ENCODE results near the gene AK2. TPM values are rescaled to one million over a fixed set of nuclear protein-coding genes. Genes with fewer than 3 reads are reported as not detected.
"Not testable (repeated sequence)": the region's sequence is repeated elsewhere in the genome, so short reads cannot be mapped to it uniquely, and the experiment has no call there.

Gene AK2
- total RNA-seq, 2 experiments from 2014 or later, result 218 to 279 TPM

DNA sequence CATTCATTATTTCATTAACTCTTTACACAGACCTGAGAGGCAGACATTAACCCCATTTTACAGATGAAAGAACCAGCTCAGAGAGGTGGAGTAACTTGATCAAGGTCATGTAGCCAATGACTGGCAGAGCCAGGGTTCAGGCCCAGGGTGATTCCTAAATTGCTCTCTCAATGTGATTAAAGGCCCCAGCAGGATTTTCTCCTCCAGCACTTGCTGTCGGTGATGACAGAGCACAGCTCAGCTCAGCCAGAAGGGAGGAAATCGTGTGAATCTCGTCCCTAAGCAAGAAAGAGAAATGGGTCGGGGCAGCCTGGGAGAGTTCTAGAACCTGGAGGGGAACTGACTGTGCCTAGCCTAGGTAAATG lies 52.6 kb downstream of the AK2 start:
- no peak overlapping the region for H3K4me3 Mint-ChIP-seq
- CTCF ChIA-PET, result interaction anchor here (0.9 to 1.8 kb wide), 5 partner anchors 10 to 312 kb away, joined by 3 to 5 read pairs (median 3); no protein-coding TSS in a partner anchor
- no peaks in the 10 kb centered on the region for H3K27me3 Mint-ChIP-seq
- peaks cover 8% of the 10 kb centered on the region for H3K36me3 Mint-ChIP-seq
- H3K9me3 Mint-ChIP-seq (ENCODE audit: low read depth), result no peaks in the 10 kb centered on the region
- peaks cover 84% of the 10 kb centered on the region for H3K4me1 Mint-ChIP-seq
- no peak for ATAC-seq
- H3K27ac Mint-ChIP-seq, result peak overlapping the region; percentile 62
- no peak for DNase-seq

DNA sequence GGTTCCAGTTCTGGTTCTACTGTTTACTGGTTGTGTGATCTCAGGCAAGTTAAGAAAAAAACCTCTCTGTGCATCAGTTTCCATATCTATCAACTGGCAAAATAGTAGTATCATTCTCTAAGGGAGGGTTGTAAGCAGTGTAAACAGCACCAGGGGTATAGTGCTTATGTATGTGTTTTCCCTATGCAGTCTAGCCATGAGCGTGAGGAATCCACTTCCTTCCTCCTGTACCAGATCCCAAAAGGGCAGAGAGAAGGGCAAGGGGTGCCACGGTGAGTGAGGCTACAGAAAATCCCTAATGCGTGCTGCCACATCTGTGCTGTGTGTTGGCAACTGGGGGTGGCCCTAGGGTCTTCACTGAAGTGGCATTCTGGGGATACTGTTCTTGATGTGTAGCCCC lies 53.7 kb downstream of the AK2 start:
- H3K27ac Mint-ChIP-seq, result peak overlapping the region; percentile 76
- no peak overlapping the region for H3K4me3 Mint-ChIP-seq
- no peaks in the 10 kb centered on the region for H3K9me3 Mint-ChIP-seq (ENCODE audit: low read depth)
- CTCF ChIA-PET, result interaction anchor here (1.1 kb wide), 1 partner anchor 50 kb away, joined by 3 read pairs; no protein-coding TSS in a partner anchor
- peaks cover 8% of the 10 kb centered on the region for H3K36me3 Mint-ChIP-seq
- H3K4me1 Mint-ChIP-seq, result peaks cover 75% of the 10 kb centered on the region
- no peaks in the 10 kb centered on the region for H3K27me3 Mint-ChIP-seq
- ATAC-seq (no peak), DNase-seq (no peak)

DNA sequence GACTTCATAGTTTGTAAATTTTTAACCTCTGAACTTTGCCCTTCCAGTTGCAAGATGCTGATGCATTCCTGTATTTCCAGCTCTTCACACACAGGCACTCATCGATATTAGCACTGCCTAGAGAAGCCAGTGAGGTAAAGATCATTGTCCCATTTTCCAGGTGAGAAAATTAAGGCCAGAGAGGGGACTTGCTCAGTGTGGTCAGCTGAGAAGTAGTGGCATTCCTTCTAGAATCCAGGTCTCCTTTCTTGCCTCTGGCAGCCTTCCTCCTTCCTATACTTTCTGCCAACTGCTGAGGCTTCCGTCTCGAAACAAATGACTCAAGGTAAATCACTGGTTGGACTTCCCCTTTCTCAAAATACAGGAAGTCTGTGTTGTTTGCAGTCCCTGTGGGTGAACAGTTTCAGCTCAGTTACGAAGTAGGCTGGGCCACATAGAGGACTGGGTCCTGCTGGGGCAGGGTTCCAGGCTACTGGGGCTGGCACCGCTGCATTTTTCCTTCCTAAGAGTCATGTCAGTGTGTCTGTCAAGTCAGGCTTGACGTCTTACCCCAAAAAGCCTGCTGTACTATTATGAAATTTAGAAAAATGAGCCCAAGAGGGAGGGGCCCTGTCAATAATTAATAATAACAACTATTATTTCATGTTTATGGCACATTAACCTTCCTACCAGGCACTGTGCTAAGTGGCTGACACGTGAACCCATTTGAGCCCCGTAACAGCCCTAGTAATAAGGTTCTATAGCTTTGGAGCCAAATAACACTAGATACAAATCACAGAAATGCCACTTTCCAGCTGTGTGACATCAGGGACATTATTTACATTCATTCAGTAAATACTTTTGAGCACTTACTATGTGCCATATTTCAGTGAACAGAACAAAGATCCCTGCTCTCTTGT lies 55.4 kb downstream of the AK2 start:
- Mint-ChIP-seq H3K36me3 (peaks cover 4% of the 10 kb centered on the region), H3K27me3 (no peaks in the 10 kb centered on the region), H3K9me3 (ENCODE audit: low read depth) (no peaks in the 10 kb centered on the region), H3K4me3 (peak overlapping the region; percentile 60), H3K27ac (peak overlapping the region; percentile 87), H3K4me1 (peaks cover 65% of the 10 kb centered on the region)
- DNase-seq, result peak; percentile 80
- CTCF ChIA-PET, result interaction anchor here (0.8 to 1.8 kb wide), 11 partner anchors 9 to 114 kb away, joined by 3 to 9 read pairs (median 4); partner anchors contain the start of gene RNF19B
- ATAC-seq, result peak; percentile 95

DNA sequence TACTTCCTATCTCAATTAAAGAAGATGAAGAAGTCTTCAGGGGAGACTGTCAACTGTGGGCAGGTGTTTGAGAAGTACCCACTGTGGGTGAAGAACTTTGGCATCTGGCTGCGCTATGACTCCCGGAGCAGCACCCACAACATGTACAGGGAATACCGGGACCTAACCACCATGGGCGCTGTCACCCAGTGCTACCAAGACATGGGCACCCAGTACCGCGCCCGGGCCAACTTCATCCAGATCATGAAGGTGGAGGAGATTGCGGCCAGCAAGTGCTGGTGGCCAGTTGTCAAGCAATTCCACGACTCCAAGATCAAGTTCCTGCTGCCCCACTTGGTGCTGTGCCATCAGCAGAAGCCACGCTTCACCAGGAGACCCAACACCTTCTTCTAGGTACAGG lies 56.6 kb downstream of the AK2 start:
- no peak overlapping the region for H3K4me3 Mint-ChIP-seq
- H3K4me1 Mint-ChIP-seq, result peaks cover 53% of the 10 kb centered on the region

DNA sequence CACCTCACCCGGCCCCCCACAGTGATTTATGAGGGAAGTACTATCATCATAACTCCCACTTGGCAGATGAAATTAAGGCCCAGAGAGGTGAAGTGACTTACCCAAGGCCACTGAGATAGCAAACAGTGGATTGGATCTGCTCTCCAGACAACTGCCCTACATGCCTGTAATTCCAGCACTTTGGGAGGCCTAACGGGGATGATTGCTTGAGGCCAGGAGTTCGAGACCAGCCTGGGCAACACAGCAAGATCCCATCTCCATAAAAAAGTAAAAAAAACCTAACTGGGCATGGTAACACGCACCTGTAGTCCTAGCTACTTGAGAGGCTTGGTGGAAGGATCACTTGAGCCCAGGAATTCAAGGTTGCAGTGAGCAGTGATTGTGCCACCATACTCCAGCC lies 57.8 kb downstream of the AK2 start:
- peaks cover 1% of the 10 kb centered on the region for H3K36me3 Mint-ChIP-seq
- no peak overlapping the region for H3K27ac Mint-ChIP-seq
- peaks cover 41% of the 10 kb centered on the region for H3K4me1 Mint-ChIP-seq
- CTCF ChIA-PET, result no interaction called here
- no peak for ATAC-seq
- H3K4me3 Mint-ChIP-seq, result no peak overlapping the region
- H3K9me3 Mint-ChIP-seq (ENCODE audit: low read depth), result no peaks in the 10 kb centered on the region
- H3K27me3 Mint-ChIP-seq, result no peaks in the 10 kb centered on the region
- no peak for DNase-seq

More for the DNA sequence above, 56.6 kb downstream of the AK2 start:
- Mint-ChIP-seq H3K27me3 (no peaks in the 10 kb centered on the region), H3K9me3 (ENCODE audit: low read depth) (no peaks in the 10 kb centered on the region), H3K27ac (peak overlapping the region; percentile 87), H3K36me3 (peaks cover 1% of the 10 kb centered on the region)
- DNase-seq (no peak), ATAC-seq (no peak)
- CTCF ChIA-PET, result interaction anchor here (1.0 to 1.8 kb wide), 5 partner anchors 10 to 107 kb away, joined by 4 to 9 read pairs (median 5); no protein-coding TSS in a partner anchor

DNA sequence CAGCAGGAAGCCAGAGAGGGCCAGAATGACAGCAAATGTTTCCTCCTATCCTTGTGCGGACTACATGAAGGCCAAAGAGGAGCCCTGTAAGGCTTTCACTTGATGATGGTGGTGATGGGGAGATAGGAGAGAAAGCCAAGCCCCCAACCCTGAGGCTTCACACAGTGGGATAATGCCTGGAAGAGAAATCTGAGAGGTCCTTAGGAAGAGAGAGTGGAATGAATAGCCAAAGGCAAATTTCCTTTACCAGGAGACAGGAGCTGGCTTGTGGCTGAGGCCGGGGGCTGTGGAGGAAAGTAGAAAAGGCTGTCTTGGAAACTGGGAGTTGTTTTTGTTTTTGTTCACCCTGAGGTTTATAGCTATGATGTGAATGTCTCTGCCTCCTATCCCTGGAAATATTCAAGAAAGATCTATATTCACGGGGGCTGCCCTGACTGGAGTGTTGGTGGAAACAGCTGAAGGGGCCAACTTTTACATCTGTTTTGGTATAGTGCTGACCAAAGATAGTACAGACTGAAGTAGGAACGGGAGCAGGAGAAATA lies 59.1 kb downstream of the AK2 start:
- peaks cover 1% of the 10 kb centered on the region for H3K36me3 Mint-ChIP-seq
- no peaks in the 10 kb centered on the region for H3K9me3 Mint-ChIP-seq (ENCODE audit: low read depth)
- H3K27me3 Mint-ChIP-seq, result peaks cover 5% of the 10 kb centered on the region
- ATAC-seq, result no peak
- peaks cover 31% of the 10 kb centered on the region for H3K4me1 Mint-ChIP-seq
- H3K27ac Mint-ChIP-seq, result no peak overlapping the region
- H3K4me3 Mint-ChIP-seq, result no peak overlapping the region
- DNase-seq, result no peak
- CTCF ChIA-PET, result no interaction called here

DNA sequence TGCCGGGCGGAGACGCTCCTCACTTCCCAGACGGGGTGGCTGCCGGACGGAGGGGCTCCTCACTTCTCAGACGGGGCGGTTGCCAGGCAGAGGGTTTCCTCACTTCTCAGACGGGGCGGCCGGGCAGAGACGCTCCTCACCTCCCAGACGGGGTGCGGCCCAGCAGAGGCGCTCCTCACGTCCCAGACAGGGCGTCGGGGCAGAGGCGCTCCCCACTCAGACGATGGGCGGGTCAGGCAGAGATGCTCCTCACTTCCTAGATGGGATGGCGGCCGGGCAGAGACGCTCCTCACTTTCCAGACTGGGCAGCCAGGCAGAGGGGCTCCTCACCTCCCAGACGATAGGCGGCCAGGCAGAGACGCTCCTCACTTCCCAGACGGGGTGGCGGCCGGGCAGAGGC lies 61.6 kb downstream of the AK2 start:
- H3K4me1 Mint-ChIP-seq, result peaks cover 19% of the 10 kb centered on the region
- H3K9me3 Mint-ChIP-seq (ENCODE audit: low read depth); H3K4me3 Mint-ChIP-seq; ATAC-seq; H3K27ac Mint-ChIP-seq; H3K36me3 Mint-ChIP-seq; CTCF ChIA-PET; DNase-seq: not testable (repeated sequence)
- peaks cover 22% of the 10 kb centered on the region for H3K27me3 Mint-ChIP-seq

DNA sequence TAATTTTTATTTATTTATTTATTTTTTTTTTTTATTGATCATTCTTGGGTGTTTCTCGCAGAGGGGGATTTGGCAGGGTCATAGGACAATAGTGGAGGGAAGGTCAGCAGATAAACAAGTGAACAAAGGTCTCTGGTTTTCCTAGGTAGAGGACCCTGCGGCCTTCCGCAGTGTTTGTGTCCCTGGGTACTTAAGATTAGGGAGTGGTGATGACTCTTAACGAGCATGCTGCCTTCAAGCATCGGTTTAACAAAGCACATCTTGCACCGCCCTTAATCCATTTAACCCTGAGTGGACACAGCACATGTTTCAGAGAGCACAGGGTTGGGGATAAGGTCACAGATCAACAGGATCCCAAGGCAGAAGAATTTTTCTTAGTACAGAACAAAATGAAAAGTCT lies 63.2 kb downstream of the AK2 start:
- CTCF ChIA-PET; DNase-seq; H3K27ac Mint-ChIP-seq; H3K36me3 Mint-ChIP-seq; H3K9me3 Mint-ChIP-seq (ENCODE audit: low read depth); ATAC-seq: not testable (repeated sequence)
- H3K4me1 Mint-ChIP-seq, result peaks cover 22% of the 10 kb centered on the region
- peaks cover 22% of the 10 kb centered on the region for H3K27me3 Mint-ChIP-seq
- H3K4me3 Mint-ChIP-seq, result peak overlapping the region; percentile 55

DNA sequence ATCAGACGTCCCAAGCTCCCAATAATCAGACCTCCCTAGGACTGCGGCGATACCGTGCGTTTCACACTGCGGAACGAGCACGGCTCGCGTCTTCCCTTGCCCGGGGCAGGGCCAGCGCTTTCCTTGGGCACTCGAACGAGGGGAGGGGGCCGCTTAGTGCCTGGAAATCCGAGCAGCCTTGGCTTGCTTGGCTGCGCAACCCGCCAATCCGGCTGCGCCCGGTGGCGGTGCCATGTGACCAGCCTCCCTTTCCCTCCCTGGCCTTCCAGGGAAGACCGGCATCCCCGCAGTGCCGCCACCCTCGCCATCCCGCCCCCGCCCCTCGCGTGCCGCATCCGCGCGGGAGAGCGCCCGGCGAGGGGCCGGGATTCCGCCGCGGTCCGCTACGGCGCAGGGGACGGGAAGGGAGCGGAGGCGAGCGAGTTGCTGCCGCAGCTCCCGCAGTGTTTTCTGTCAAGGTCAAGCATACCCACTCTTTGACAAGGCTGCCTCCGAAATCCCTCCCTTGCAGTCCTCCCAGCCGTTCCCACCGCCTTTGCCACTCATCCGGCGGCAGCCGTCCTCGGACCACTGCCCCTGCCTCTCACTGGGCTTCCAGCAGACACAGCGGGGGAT lies 63.8 kb downstream of the AK2 start:
- ATAC-seq, result peak; percentile 45
- Mint-ChIP-seq H3K4me1 (peaks cover 27% of the 10 kb centered on the region), H3K27ac (no peak overlapping the region), H3K9me3 (ENCODE audit: low read depth) (no peaks in the 10 kb centered on the region), H3K36me3 (peaks cover 5% of the 10 kb centered on the region), H3K4me3 (peak overlapping the region; percentile 55), H3K27me3 (peaks cover 22% of the 10 kb centered on the region)
- CTCF ChIA-PET, result interaction anchor here (1.2 kb wide), 1 partner anchor 8 kb away, joined by 3 read pairs; no protein-coding TSS in a partner anchor
- no peak for DNase-seq

DNA sequence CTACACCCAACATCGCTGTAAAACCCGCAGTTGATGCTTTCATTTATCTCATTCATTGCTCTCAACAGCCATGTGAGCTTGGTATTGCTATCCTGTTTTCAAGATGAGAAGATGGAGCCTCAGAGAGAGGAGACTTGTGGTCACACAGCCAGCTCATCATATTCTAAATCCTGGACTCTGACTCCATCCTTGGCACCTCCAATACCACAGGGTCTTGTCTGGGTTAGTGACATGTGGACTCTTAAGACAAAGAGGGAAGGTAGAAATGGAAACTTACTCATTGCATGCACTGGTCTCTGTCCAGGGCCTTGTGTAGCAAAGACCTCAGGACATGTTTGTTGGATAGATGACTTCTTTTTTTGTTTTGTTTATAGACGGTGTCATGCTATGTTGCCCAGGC lies 65.1 kb downstream of the AK2 start:
- Mint-ChIP-seq H3K27me3 (peaks cover 22% of the 10 kb centered on the region), H3K9me3 (ENCODE audit: low read depth) (no peaks in the 10 kb centered on the region), H3K27ac (no peak overlapping the region), H3K36me3 (peaks cover 5% of the 10 kb centered on the region), H3K4me1 (peaks cover 33% of the 10 kb centered on the region), H3K4me3 (no peak overlapping the region)
- DNase-seq (no peak), ATAC-seq (no peak)
- CTCF ChIA-PET, result interaction anchor here (0.9 to 2.5 kb wide), 3 partner anchors 10 to 40 kb away, joined by 3 to 9 read pairs (median 3); no protein-coding TSS in a partner anchor

DNA sequence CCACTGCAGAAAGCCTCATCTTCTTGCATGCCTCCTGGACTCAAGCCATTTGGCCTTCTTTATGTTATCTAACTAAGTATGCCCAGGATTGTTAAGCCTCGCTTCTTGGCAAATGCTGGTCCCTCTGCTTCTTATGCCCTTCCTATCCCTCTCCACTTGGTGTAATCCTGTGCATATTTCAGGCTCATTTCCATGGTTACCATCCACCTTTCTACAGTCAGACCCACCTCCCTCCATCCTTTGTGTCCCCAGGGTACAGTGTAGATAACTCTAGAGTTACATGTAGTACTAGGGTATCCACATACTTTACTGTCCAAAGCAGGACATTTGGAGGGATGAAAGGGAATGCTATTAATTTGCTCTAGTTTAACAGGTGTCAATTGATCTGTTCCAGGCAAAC lies 65.5 kb downstream of the AK2 start:
- peaks cover 36% of the 10 kb centered on the region for H3K4me1 Mint-ChIP-seq
- no peaks in the 10 kb centered on the region for H3K9me3 Mint-ChIP-seq (ENCODE audit: low read depth)
- no peak overlapping the region for H3K27ac Mint-ChIP-seq
- CTCF ChIA-PET, result interaction anchor here (1.2 to 2.5 kb wide), 4 partner anchors 10 to 85 kb away, joined by 3 to 9 read pairs (median 4); no protein-coding TSS in a partner anchor
- H3K36me3 Mint-ChIP-seq, result peaks cover 5% of the 10 kb centered on the region
- ATAC-seq, result no peak
- H3K27me3 Mint-ChIP-seq, result peaks cover 22% of the 10 kb centered on the region
- no peak overlapping the region for H3K4me3 Mint-ChIP-seq
- DNase-seq, result no peak

DNA sequence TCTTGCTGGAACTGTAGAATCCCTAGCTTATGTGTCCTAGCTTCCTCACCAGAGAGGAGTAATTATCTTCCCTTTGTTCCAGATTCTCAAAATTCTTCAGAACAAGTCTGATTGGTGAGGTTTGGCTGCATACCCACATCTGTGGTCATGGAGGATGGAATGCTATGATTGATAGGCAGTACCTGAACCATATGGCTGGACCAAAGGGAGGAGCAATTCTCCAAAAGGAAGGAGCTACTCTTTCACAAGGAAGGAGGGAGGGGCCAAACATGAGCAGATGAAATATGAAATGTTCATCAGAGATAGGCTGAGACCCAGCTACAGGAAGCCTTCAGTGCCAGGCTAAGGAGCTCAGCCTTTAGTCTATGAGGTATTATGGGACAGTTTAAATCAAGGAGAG lies 67.1 kb downstream of the AK2 start:
- Mint-ChIP-seq H3K27ac (no peak overlapping the region), H3K9me3 (ENCODE audit: low read depth) (no peaks in the 10 kb centered on the region), H3K36me3 (peaks cover 5% of the 10 kb centered on the region), H3K27me3 (peaks cover 22% of the 10 kb centered on the region), H3K4me3 (no peak overlapping the region), H3K4me1 (peaks cover 40% of the 10 kb centered on the region)
- ATAC-seq (no peak), DNase-seq (no peak)
- CTCF ChIA-PET, result interaction anchor here (0.7 to 2.5 kb wide), 4 partner anchors 12 to 87 kb away, joined by 3 to 9 read pairs (median 4); no protein-coding TSS in a partner anchor

DNA sequence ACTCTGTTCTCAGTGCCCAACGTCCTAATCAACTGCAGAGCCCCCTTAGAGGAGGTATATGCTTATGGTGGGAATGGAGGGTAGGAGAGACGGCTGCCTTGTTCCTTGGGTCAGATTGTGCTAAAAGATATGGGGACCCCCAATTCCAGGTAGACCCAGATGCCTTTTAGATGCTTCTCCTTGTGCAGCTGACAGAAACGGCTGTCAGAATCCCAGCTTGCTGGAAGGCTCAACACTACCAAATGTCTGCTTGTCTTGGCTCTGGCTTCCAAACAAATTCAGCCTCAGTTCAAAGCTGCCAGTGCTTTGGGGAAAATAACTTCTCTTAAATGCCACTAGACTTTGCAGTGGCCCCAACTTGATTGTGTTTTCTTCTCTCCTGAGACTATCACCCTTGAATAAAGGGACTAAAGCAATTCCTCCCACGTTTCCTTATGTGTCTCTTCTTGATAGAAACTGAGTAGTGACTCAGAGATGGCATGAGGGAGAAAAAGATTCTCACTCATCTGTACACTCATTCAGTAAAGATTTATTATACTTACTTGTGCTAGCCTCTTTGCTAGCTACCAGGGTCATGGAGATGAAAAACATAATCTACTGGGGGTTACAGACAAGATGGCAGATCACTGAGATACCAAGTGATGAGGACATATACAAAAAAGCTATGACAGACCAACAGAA lies 68.7 kb downstream of the AK2 start:
- H3K4me1 Mint-ChIP-seq, result peaks cover 43% of the 10 kb centered on the region
- H3K27me3 Mint-ChIP-seq, result peaks cover 20% of the 10 kb centered on the region
- DNase-seq (no peak), ATAC-seq (no peak)
- H3K4me3 Mint-ChIP-seq, result no peak overlapping the region
- CTCF ChIA-PET, result interaction anchor here (1.8 kb wide), 1 partner anchor 20 kb away, joined by 4 read pairs; no protein-coding TSS in a partner anchor
- no peaks in the 10 kb centered on the region for H3K9me3 Mint-ChIP-seq (ENCODE audit: low read depth)
- peaks cover 5% of the 10 kb centered on the region for H3K36me3 Mint-ChIP-seq
- no peak overlapping the region for H3K27ac Mint-ChIP-seq
